ES-I3 (cell line): ENCODE data around the gene ZNF221.

Experiments
- H3K36me3 ChIP-seq: 2 replicates; pipeline ENCODE4 v1.6.1; 2013; ENCODE audit warnings: mild to moderate bottlenecking, low read length, control low read depth, moderate library complexity; ENCODE audit not compliant: insufficient read depth
- H3K4me1 ChIP-seq: 2 replicates; pipeline ENCODE4 v1.6.1; 2013; ENCODE audit warnings: mild to moderate bottlenecking, control low read depth, low read length; ENCODE audit not compliant: insufficient read depth
- H3K9ac ChIP-seq: 2 replicates; pipeline ENCODE4 v1.6.1; 2013; ENCODE audit warnings: low read depth, mild to moderate bottlenecking, low read length, moderate library complexity
- H3K9me3 ChIP-seq: 2 replicates; pipeline ENCODE4 v1.6.1; 2013; ENCODE audit warnings: mild to moderate bottlenecking, low read length, moderate library complexity; ENCODE audit not compliant: control insufficient read depth, insufficient read depth

The ZNF221 gene

DNA sequence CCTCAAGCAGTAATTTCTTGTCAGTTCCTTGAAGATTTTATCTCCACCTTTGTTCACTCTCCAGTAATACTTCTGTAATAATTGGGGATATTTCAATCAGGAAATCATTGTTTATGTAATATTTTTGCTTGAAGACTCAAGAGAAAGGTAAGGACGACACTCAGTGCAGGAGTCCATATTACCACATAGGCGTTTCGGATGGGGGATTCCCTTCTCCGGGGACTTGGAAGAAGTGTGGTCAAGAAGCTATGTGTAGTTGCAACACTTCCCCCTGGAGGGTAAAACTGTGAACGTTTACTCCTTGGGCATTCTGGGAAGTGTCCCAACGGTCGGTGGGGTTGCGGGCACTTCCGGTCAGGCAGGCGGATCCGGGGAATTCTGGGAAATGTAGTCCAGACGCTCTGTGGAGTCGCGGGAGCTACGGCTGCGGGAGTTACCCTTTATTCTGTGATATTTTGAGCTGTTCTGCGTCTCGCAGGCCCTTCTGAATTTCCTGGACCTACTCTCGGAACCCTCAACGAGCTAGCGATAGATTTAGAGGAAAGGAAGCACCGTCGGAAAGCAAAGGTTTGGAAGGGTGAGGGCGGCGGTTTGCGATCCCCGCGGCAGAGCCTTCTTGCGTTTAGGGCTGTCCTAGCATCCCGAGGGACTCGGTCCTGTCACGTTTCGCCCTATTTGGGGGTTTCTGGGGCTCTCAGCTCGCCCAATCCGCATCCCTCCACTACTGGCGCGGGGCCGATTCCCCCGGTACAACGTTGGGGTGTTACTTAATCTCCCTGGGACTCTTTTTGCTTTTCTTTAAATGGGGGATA is at the start of gene ZNF221:
Gene ZNF221 (plus strand): TSS at position 395 of the 812 bp plus-strand sequence. CDS start 11,499 bp downstream, outside the sequence.
- H3K4me1 ChIP-seq: no peaks in the 10 kb centered on the region
- peaks cover 9% of the 10 kb centered on the region for H3K9me3 ChIP-seq
- H3K9ac ChIP-seq: peak within 1 kb of the TSS; percentile 71
- H3K36me3 ChIP-seq: no peaks in the 10 kb centered on the region; the same call in 1 of the 2 replicates

DNA sequence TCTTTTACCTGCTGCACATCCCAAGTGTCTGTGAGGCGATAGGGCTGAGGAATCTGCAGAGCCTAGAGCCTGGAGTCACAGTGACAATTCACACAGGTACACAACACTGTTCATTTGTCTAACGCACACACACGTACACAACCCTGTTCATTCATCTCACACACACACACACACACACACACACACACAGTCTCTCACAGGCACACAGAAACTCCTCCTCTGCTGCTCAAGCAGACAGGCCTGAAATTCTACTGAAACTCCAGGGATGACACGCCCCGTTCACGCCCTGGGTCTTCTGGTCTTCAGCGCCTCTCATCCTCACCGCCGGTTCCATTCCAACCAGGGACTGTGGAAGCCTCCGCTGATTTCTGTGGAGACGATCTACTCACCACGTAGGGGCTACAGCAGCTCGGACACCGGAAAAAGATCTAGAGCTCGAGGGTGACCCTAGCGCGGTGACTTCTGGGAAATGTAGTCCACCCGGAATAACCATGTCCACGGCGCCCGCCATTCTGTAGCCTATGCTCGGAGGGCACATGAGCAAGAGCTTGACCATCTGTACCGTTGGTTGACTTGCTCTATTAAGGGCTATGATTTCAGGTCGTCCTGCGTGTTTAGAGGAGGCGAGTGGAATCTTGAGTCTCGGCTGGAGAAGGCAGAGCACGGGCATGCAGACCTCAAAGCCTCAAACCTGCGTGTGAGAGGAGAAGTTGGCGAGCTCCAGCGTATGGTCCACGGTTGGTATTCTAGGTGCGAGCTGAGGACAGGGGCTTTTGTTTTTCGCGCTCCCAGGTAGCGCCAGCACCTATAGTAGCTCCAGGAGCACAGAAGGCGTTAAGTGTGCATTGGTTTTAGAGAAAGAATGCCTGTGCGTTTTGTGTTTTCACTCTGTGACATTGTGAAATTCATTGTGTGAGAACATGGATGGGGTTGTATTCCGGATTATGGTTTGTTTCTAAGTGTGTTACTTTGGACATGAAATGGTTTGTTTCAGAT is 49.3 kb upstream of the ZNF221 start:
- peak overlapping the region; percentile 62 for H3K9ac ChIP-seq
- H3K36me3 ChIP-seq: no peaks in the 10 kb centered on the region
- no peaks in the 10 kb centered on the region for H3K9me3 ChIP-seq
- no peaks in the 10 kb centered on the region for H3K4me1 ChIP-seq

DNA sequence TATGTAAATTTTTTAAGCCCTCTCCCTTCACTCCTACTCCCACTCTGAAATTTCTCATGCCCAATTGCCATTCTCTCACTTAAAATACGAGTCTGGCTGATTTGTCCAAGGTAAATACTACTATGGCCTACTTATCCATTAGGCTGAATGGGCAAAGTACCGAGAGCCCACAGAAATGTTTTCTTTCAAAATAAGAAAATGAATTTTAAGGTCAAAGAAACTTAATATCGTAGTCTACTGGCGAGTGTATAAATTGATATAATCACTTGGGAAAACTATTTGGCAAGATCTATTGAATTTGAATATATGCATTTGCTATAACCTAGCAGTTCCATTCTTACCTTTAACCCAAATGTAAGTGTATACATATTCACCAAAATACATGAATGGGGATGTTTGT is 48.6 kb upstream of the ZNF221 start:
- no peaks in the 10 kb centered on the region for H3K9me3 ChIP-seq
- H3K9ac ChIP-seq: peak overlapping the region; percentile 62; the same call in 1 of the 2 replicates
- H3K4me1 ChIP-seq: no peaks in the 10 kb centered on the region
- H3K36me3 ChIP-seq: no peaks in the 10 kb centered on the region

DNA sequence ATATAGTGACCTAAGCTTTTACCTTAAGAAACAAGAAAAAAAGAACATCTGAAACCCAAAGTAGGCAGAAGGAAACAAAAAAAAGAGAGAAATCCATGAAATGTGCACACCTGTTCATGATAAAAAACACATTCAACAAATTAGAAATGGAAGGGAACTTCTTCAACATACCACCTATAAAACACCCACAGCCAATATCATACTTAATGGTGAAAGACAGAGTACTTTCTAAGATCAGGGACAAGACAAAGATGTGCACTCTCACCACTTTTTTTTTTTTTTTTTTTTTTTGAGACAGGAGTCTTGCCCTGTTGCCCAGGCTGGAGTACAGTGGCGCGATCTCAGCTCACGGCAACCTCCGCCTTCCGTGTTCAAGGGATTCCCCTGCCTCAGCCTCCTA is 45.1 kb upstream of the ZNF221 start:
- Histone ChIP-seq H3K9ac (no peak overlapping the region), H3K9me3 (peaks cover 2% of the 10 kb centered on the region; the same call in 1 of the 2 replicates)

DNA sequence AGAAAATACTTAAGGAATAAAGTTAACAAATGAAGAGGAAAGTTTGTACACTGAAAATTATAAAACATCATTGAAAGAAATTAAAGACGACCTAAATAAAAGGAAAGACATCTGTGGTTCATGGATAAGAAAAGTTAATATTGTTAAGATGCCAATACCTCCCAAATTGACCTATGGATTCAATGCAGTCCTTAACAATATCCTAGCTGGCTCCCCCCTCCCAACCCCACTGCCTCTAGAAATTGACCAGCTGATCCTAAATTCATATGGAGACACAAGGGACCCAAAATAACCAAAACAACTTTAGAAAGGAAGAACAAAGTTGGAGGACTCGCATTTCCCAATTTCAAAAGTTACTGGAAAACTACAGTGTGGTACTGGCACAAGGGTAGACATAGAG is 44.3 kb upstream of the ZNF221 start:
- H3K9ac ChIP-seq: no peak overlapping the region
- H3K4me1 ChIP-seq: no peaks in the 10 kb centered on the region
- H3K9me3 ChIP-seq: peaks cover 2% of the 10 kb centered on the region; the same call in 1 of the 2 replicates
- H3K36me3 ChIP-seq: no peaks in the 10 kb centered on the region; the same call in 1 of the 2 replicates

More for the DNA sequence above, 45.1 kb upstream of the ZNF221 start:
- H3K4me1 ChIP-seq: no peaks in the 10 kb centered on the region
- H3K36me3 ChIP-seq: no peaks in the 10 kb centered on the region; the same call in 1 of the 2 replicates

DNA sequence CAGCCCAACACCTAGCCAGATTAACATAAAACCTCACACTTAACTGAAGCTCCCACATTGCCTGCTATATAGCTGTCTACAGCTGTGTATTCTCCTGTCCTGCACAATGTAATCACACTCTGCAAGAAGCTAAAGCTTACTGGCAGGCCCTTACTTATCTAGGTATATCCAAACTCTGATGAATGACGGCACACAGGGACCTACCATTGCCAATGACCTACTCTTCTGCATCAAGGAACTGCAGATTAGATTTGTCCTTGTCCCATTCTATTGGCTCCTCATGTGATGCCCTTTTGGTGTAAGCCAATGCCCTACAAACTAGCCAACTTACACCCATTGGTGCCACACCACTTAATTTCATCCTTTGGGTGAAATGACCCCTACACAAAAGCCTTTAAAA is 42.4 kb upstream of the ZNF221 start:
- Histone ChIP-seq H3K36me3 (peaks cover 7% of the 10 kb centered on the region), H3K4me1 (no peaks in the 10 kb centered on the region), H3K9ac (no peak overlapping the region), H3K9me3 (peaks cover 15% of the 10 kb centered on the region)

DNA sequence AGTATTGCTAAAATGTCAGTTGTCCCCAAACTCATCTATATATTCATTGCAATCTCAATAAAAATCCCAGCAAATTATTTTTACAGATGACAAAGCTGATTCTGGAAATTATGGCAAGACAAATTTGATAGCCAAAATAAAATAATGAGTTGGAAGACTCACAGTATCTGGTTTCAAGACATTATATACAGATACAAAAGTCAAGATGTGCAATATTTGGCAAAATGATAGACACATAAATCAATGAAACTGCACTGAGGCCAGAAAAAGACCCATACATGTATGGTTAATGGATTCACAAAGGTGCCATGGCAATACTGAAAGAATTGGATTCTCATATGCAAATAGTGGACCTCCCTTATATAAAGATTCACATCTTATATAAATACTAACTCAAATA is 40.1 kb upstream of the ZNF221 start:
- H3K9ac ChIP-seq: no peak overlapping the region
- peaks cover 28% of the 10 kb centered on the region for H3K36me3 ChIP-seq
- peaks cover 35% of the 10 kb centered on the region for H3K9me3 ChIP-seq

DNA sequence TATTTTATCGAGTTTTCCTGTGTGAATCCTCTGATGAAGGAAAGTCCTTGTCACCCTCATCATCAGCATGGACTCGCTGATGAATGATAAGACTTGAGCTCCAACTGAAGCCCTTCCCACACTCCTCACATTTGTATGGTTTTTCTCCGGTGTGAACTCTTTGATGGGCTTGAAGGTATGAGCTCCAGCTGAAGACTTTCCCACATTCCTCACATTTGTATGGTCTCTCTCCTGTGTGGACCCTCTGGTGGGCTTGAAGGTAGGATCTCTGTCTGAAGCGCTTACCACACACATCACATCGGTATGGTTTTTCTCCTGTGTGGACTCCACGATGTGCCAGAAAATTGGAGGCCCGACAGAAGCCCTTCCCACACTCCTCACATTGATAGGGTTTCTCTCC is 37.6 kb upstream of the ZNF221 start:
- Histone ChIP-seq H3K36me3 (peaks cover 35% of the 10 kb centered on the region), H3K9me3 (peaks cover 38% of the 10 kb centered on the region), H3K9ac (no peak overlapping the region), H3K4me1 (no peaks in the 10 kb centered on the region)

More for the DNA sequence above, 40.1 kb upstream of the ZNF221 start:
- H3K4me1 ChIP-seq: no peaks in the 10 kb centered on the region

DNA sequence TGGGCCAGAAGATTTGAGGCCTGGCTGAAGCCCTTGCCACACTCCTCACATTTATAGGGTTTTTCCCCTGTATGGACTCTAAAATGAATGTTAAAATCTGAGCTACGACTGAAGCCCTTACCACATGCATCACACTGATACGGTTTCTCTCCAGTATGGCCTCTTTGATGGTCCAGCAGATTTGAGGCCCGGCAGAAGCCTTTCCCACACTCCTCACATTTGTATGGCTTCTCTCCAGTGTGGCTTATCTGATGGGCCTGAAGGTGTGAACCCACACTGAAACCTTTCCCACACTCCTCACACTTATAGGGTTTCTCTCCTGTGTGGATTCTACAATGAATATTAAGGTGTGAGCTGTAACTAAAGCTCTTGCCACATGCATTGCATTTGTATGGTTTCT is 37.0 kb upstream of the ZNF221 start:
- H3K9me3 ChIP-seq: peaks cover 38% of the 10 kb centered on the region
- no peak overlapping the region for H3K9ac ChIP-seq
- no peaks in the 10 kb centered on the region for H3K4me1 ChIP-seq
- H3K36me3 ChIP-seq: peaks cover 42% of the 10 kb centered on the region

DNA sequence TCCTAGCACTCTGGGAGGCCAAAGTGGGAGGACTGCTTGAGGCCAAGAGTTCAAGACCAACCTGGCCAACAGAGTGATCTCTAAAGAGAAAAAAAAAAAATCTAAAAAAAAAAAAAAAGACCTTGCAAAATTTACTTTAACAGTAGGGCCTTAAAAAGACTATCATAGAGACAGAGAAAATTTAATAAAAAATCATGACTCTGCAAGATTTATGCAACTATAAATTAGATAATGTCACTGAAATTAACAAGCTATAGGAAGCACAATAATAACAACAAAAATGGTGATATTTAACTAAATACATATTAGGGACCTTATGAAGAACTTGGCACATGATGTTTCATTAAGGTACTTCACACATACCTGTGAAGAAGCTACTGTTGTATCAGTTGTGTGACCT is 27.2 kb upstream of the ZNF221 start:
- H3K4me1 ChIP-seq: no peaks in the 10 kb centered on the region
- H3K9ac ChIP-seq: no peak overlapping the region
- H3K9me3 ChIP-seq: no peaks in the 10 kb centered on the region; the same call in 1 of the 2 replicates
- peaks cover 34% of the 10 kb centered on the region for H3K36me3 ChIP-seq

DNA sequence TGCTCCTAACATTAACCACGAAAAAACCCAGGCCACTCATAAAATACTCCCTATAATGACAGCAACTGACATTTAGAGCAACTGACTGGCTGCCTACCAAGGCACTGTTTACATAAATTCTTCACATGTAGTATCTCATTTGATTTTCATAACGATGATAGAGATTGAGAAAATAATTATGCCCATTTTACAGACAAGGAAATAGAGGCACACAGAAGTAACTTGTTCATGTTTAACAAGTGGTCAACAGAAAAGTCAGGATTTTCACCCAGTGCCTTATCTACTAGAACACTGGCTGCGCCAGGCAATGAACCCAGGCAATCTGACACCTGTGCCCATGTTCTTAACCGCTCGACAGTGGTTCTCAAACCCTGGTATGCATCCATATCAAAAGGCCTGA is 22.2 kb upstream of the ZNF221 start:
- peaks cover 30% of the 10 kb centered on the region for H3K36me3 ChIP-seq
- H3K9me3 ChIP-seq: no peaks in the 10 kb centered on the region
- H3K9ac ChIP-seq: no peak overlapping the region
- H3K4me1 ChIP-seq: no peaks in the 10 kb centered on the region

DNA sequence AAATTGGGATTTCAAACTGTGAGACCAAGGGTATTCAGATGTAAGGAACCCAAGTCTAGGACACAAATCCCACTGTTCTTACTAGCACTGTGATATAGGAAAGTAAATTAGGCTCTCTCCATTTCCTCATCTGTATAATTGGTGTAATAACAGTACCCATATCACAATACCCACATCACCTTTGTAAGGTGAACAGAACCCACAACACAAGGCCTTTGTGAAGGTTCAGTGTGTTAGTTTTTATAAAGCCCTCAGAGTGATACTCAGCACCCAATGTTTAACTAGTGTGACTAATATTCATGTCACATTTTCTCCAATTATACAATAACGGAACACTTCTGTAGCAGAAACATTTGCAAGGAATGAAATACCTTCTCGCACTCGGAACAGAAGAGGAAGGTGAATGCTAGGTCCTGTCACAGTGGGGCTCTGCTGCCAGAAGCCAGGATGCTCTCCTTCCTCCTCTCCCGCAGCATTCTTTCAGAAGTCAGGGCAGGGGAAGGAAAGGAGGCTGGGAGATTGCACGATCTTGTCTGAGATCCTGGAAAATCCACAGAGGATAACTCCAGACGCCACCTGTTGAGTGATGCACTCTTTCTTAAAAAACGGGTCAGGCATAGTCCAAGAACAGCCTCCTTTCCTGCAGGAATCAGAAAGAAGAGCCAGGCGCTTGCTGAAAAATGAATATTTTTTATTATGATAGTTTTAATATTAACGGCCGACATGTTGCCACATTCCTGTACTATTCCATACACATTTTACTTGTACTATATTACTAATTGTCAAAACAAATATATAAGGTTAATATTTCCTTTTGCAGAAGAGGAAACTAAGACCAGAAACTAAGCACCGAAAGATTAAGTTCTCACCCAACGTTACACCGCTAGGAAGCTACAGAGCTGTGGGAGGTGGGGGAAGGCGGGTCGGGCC is 16.7 kb upstream of the ZNF221 start:
- H3K9ac ChIP-seq: peak overlapping the region; percentile 95
- no peaks in the 10 kb centered on the region for H3K4me1 ChIP-seq
- H3K9me3 ChIP-seq: peaks cover under 1% of the 10 kb centered on the region; the same call in 1 of the 2 replicates
- peaks cover 4% of the 10 kb centered on the region for H3K36me3 ChIP-seq

DNA sequence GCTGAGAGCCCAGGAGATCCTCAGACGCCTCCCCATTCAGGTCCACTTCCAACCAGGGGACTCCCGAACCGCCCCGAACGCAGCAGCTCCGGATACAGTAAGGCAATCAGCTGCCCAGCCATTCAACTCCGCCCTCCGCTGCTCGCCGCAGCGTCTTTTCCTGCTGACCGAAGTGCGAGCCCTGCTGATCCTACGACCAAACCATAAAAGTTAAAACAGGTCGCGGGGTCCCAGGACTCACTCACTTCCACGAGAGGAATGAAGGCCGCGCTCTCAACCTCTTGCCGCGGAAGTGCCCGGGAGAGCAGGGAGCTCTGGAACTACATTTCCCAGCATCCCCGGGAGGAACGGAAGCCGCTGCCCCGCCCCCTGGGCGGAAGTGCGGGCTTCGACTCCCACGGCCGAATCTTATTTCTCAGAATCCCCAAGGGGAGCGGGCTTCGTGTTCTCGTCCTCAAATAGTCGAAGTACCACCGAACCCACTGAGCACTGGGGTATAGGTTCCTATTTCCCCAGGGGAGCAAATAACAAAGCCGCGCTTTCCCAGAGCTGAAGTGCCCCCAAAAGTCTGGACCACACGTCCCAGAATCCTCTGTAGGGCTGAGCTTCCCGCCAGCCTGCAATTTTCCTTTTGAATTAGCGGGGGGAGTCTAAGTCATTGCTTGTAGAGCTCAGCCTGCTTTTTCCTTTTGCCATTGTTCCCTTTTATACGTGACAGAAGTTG is 15.9 kb upstream of the ZNF221 start, which contains the start of gene ZNF45:
Gene ZNF45 (minus strand): TSS at position 298 of the 724 bp plus-strand sequence. CDS start 13,097 bp downstream, outside the sequence.
- Histone ChIP-seq H3K4me1 (no peaks in the 10 kb centered on the region), H3K9me3 (peaks cover 5% of the 10 kb centered on the region; the same call in 1 of the 2 replicates), H3K9ac (peak within 1 kb of the TSS; percentile 95)

More for the DNA sequence above, 15.9 kb upstream of the ZNF221 start, which contains the start of gene ZNF45:
- H3K36me3 ChIP-seq: peaks cover 4% of the 10 kb centered on the region
